ENCODE results near the gene ENTPD6. TPM values are rescaled to one million over a fixed set of nuclear protein-coding genes. Genes with fewer than 3 reads are reported as not detected.

ENTPD6 gene
- total RNA-seq, 2 experiments from 2014 or later, result 39.4 to 42.8 TPM

DNA sequence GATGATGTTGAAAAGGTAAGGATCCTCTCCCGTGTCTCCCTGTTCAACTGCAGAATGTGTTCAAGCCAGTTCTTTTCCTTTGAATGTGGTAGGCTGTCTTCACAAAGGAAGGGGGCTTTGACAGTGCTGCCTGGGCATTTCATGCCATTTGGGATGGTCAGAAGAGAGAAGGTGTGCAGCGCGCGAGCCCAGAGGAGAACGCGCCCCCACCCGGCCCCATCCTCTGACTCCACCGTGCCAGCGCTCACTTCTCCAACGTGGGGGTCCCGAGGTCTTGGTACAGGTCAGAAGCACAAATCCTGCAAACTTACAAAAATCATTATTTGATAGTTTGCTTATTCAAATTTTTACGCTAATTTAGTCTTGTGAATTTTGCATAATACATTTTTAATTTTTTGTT, 14.4 kb downstream of the ENTPD6 start:
- intact Hi-C loops (cut with micrococcal nuclease), result no loop called here
- CTCF ChIA-PET, result no interaction called here
- H3K9me3 Mint-ChIP-seq, result no peaks in the 10 kb centered on the region
- TF ChIP-seq, protein P1, sequence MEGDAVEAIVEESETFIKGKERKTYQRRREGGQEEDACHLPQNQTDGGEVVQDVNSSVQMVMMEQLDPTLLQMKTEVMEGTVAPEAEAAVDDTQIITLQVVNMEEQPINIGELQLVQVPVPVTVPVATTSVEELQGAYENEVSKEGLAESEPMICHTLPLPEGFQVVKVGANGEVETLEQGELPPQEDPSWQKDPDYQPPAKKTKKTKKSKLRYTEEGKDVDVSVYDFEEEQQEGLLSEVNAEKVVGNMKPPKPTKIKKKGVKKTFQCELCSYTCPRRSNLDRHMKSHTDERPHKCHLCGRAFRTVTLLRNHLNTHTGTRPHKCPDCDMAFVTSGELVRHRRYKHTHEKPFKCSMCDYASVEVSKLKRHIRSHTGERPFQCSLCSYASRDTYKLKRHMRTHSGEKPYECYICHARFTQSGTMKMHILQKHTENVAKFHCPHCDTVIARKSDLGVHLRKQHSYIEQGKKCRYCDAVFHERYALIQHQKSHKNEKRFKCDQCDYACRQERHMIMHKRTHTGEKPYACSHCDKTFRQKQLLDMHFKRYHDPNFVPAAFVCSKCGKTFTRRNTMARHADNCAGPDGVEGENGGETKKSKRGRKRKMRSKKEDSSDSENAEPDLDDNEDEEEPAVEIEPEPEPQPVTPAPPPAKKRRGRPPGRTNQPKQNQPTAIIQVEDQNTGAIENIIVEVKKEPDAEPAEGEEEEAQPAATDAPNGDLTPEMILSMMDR (IDR thresholded peaks at IDR 0.05), result no peak
- H3K4me1 Mint-ChIP-seq (ENCODE audit: low read depth), result no peaks in the 10 kb centered on the region
- no peak overlapping the region for H3K27ac Mint-ChIP-seq
- no peaks in the 10 kb centered on the region for H3K27me3 Mint-ChIP-seq
- peaks cover 9% of the 10 kb centered on the region for H3K36me3 Mint-ChIP-seq (ENCODE audit: low read depth)
- DNase-seq, result no peak
- no peak overlapping the region for H3K4me3 Mint-ChIP-seq
- POLR2A ChIA-PET, result no interaction called here
- no peak for ATAC-seq

DNA sequence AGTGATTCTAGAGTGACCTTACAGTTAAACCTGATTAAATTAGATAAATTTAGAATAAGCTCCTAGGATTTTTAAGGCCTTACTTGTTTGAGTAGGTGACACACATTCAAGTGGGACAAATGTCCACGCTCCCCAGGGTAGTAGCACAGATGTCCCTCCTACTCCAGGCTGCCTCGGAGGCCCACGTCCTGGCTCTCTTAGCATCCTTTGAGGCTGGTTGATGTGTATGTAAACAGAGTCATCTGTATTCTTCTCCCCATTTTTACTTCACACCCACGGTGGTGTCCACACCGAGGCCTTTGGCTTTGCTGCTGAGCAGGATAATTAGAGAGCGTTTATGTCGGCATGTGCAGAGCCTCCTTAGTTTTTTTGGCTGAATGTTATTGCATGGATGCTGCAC, 15.8 kb downstream of the ENTPD6 start:
- DNase-seq (no peak), ATAC-seq (no peak)
- H3K9me3 Mint-ChIP-seq, result no peaks in the 10 kb centered on the region
- peaks cover 17% of the 10 kb centered on the region for H3K36me3 Mint-ChIP-seq (ENCODE audit: low read depth)
- no peaks in the 10 kb centered on the region for H3K4me1 Mint-ChIP-seq (ENCODE audit: low read depth)
- no peak overlapping the region for H3K4me3 Mint-ChIP-seq
- H3K27ac Mint-ChIP-seq, result no peak overlapping the region
- ChIA-PET CTCF (interaction anchor here (1.0 to 1.6 kb wide), 3 partner anchors 9 to 84 kb away, joined by 3 read pairs; no protein-coding TSS in a partner anchor), POLR2A (no interaction called here)
- intact Hi-C loops (cut with micrococcal nuclease), result no loop called here
- TF ChIP-seq, protein P1 (IDR thresholded peaks at IDR 0.05), result no peak
- H3K27me3 Mint-ChIP-seq, result no peaks in the 10 kb centered on the region

DNA sequence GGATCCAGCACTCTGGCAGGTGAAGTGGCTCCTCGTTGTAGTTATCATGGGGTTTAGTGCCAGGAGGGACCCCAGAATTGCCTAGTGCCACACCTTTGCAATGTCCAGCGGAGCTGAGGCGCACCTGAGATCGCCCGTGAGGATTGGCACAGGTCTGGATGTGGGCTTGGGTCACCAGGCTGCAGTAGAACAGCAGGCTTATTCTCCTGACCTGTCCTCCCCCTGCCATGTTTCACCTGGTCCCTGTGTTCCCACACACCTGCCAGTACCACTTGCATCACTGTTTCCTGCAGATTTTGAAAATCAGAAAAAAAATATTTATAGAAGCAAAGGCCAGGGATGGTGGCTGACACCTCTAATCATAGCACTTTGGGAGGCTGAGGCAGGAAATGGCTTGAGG, 16.7 kb downstream of the ENTPD6 start:
- DNase-seq (no peak), ATAC-seq (no peak)
- ChIA-PET POLR2A (no interaction called here), CTCF (interaction anchor here (1.0 to 1.6 kb wide), 2 partner anchors 13 to 83 kb away, joined by 3 read pairs; no protein-coding TSS in a partner anchor)
- intact Hi-C loops (cut with micrococcal nuclease), result no loop called here
- no peaks in the 10 kb centered on the region for H3K27me3 Mint-ChIP-seq
- no peaks in the 10 kb centered on the region for H3K4me1 Mint-ChIP-seq (ENCODE audit: low read depth)
- H3K9me3 Mint-ChIP-seq, result no peaks in the 10 kb centered on the region
- TF ChIP-seq, protein P1 (IDR thresholded peaks at IDR 0.05), result no peak
- peaks cover 17% of the 10 kb centered on the region for H3K36me3 Mint-ChIP-seq (ENCODE audit: low read depth)
- H3K27ac Mint-ChIP-seq, result no peak overlapping the region
- no peak overlapping the region for H3K4me3 Mint-ChIP-seq

DNA sequence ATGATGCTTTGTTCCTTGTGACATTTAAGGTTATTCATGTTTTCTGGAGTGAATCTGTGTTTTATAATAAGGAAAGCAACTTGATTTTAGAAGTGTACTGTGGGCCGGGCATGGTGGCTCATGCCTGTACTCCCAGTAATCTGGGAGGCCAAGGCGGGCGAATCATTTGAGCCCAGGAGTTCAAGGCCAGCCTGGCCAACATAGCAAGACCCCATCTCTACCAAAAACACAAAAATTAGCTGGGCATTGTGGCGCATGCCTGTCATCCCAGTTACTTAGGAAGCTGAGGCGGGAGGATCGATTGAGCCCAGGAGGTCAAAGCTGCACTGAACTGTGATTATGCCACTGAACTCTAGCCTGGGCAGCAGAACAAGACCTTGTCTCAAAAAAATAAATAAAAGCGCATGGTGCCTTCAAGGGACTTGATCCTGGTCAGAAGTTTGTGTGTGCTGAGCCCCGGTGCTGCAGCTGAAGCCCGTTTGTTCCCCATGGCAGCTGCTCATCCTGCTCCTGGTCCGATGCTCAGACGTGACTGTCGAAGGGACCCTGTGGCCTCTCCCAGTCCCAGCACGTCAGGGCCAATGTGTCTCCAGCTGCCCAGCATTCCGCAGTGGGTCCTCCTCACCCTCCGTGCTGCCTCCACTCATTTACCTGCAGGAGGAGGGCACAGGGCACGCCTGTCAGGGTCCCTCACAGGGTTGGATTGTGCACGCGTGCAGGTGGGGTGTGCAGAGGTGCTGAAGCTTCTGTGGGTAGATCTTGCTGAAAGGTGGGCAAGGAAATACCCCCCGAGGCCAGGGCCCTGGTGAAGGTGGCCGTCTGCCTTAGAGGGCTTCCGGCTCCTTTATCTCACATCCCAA, 18.3 kb downstream of the ENTPD6 start:
- H3K9me3 Mint-ChIP-seq, result no peaks in the 10 kb centered on the region
- no peak for ATAC-seq
- no peak for DNase-seq
- TF ChIP-seq, protein P1 (IDR thresholded peaks at IDR 0.05), result no peak
- POLR2A ChIA-PET, result no interaction called here
- no peaks in the 10 kb centered on the region for H3K4me1 Mint-ChIP-seq (ENCODE audit: low read depth)
- intact Hi-C loops (cut with micrococcal nuclease), result no loop called here
- CTCF ChIA-PET, result interaction anchor here (1.5 kb wide), 1 partner anchor 12 kb away, joined by 3 read pairs; no protein-coding TSS in a partner anchor
- no peaks in the 10 kb centered on the region for H3K27me3 Mint-ChIP-seq
- no peak overlapping the region for H3K27ac Mint-ChIP-seq
- H3K36me3 Mint-ChIP-seq (ENCODE audit: low read depth), result peaks cover 17% of the 10 kb centered on the region
- no peak overlapping the region for H3K4me3 Mint-ChIP-seq

DNA sequence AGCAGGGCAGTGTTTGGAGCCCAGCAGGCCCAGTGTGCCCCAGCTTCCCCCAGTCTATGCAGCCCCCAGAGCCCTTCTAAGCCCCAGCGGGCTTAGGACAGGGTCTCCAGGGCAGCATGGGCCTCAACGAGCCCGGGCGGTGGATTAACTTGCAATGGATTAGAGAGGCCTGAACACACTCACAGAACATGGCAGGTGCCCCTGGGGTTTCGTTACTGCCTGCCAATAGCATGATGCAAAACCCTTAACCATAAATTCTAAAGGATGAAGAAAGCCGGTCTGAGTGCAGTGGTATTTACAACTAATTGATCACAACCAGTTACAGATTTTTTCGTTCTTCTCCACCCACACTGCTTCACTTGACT, 18.9 kb downstream of the ENTPD6 start:
- intact Hi-C loops (cut with micrococcal nuclease), result no loop called here
- DNase-seq, result no peak
- H3K27ac Mint-ChIP-seq, result no peak overlapping the region
- TF ChIP-seq, protein P1 (IDR thresholded peaks at IDR 0.05), result no peak
- no peak for ATAC-seq
- H3K4me3 Mint-ChIP-seq, result no peak overlapping the region
- no peaks in the 10 kb centered on the region for H3K4me1 Mint-ChIP-seq (ENCODE audit: low read depth)
- H3K27me3 Mint-ChIP-seq, result no peaks in the 10 kb centered on the region
- ChIA-PET CTCF (no interaction called here), POLR2A (no interaction called here)
- H3K36me3 Mint-ChIP-seq (ENCODE audit: low read depth), result peaks cover 17% of the 10 kb centered on the region
- H3K9me3 Mint-ChIP-seq, result no peaks in the 10 kb centered on the region

Data from activated CD8-positive, alpha-beta T cell treated with anti-CD3 and anti-CD28 coated beads for 36 hours (primary cell).